Chondrocyte (in vitro differentiated cells): ENCODE data around the gene SGSM1. TPM values are rescaled to one million over a fixed set of nuclear protein-coding genes. Genes with fewer than 3 reads are reported as not detected.

Experiments used
- DNase-seq: peaks from one replicate; pipeline ENCODE4 v3.0.0; 2021; ENCODE audit warnings: mixed read lengths, low spot score
- H3K27ac Mint-ChIP-seq: one replicate; pipeline ENCODE4 v1.8.0; 2021; ENCODE audit warnings: mild to moderate bottlenecking, moderate library complexity, mixed read lengths; ENCODE audit not compliant: unreplicated experiment
- H3K27me3 Mint-ChIP-seq: 2 replicates; pipeline ENCODE4 v1.8.0; 2021; ENCODE audit warnings: low read depth, mixed read lengths
- H3K36me3 Mint-ChIP-seq: 2 replicates; pipeline ENCODE4 v1.8.0; 2021; ENCODE audit warnings: low read depth, mixed read lengths
- H3K4me1 Mint-ChIP-seq: 2 replicates; pipeline ENCODE4 v1.8.0; 2021; ENCODE audit warnings: low read depth, mild to moderate bottlenecking, mixed read lengths
- H3K4me3 Mint-ChIP-seq: one replicate; pipeline ENCODE4 v1.8.0; 2021; ENCODE audit warnings: mild to moderate bottlenecking, moderate library complexity, mixed read lengths; ENCODE audit not compliant: unreplicated experiment
- H3K9me3 Mint-ChIP-seq: 2 replicates; pipeline ENCODE4 v1.8.0; 2021; ENCODE audit warnings: low read depth, mixed read lengths
- CTCF ChIP-seq: fragments of 200-600 bp; sonication (generic); IDR thresholded peaks from 2 replicates; pipeline ENCODE4 v1.5.0; 2021; ENCODE audit warnings: antibody characterized with exemption, mild to moderate bottlenecking, moderate library complexity
- total RNA-seq: library from RNA; stranded (reverse); gene quantifications from 3 replicates; pipeline ENCODE4 v1.2.1, GENCODE V29; 2021

The SGSM1 gene
- total RNA-seq, 1 donor from 2014 or later, result 0.05 TPM

GRCh38 chr22:24824915-24825314 is 18.9 kb downstream of the SGSM1 start:
- peak; percentile 47 for DNase-seq
- Mint-ChIP-seq H3K36me3 (no peaks in the 10 kb centered on the region), H3K27ac (no peak overlapping the region), H3K4me3 (no peak overlapping the region), H3K4me1 (peaks cover 3% of the 10 kb centered on the region), H3K9me3 (no peaks in the 10 kb centered on the region), H3K27me3 (peaks cover 51% of the 10 kb centered on the region)
- TF ChIP-seq CTCF, result no peak

GRCh38 chr22:24826710-24827285 is 20.8 kb downstream of the SGSM1 start:
- peaks cover 55% of the 10 kb centered on the region for H3K27me3 Mint-ChIP-seq
- no peak for TF ChIP-seq CTCF
- H3K36me3 Mint-ChIP-seq, result no peaks in the 10 kb centered on the region
- no peak overlapping the region for H3K4me3 Mint-ChIP-seq
- peak; percentile 77 for DNase-seq
- no peak overlapping the region for H3K27ac Mint-ChIP-seq
- H3K9me3 Mint-ChIP-seq, result no peaks in the 10 kb centered on the region
- no peaks in the 10 kb centered on the region for H3K4me1 Mint-ChIP-seq

- no peak for TF ChIP-seq CTCF
- DNase-seq, result peak; percentile 77
- no peaks in the 10 kb centered on the region for H3K36me3 Mint-ChIP-seq
- H3K9me3 Mint-ChIP-seq, result no peaks in the 10 kb centered on the region
- H3K27ac Mint-ChIP-seq, result no peak overlapping the region
- no peak overlapping the region for H3K4me3 Mint-ChIP-seq
- H3K4me1 Mint-ChIP-seq, result no peaks in the 10 kb centered on the region
- peaks cover 57% of the 10 kb centered on the region for H3K27me3 Mint-ChIP-seq
Measured at GRCh38 chr22:24827296-24827695, 21.3 kb downstream of the SGSM1 start.

- Mint-ChIP-seq H3K36me3 (no peaks in the 10 kb centered on the region), H3K27me3 (peaks cover 56% of the 10 kb centered on the region), H3K4me3 (no peak overlapping the region), H3K4me1 (no peaks in the 10 kb centered on the region), H3K27ac (no peak overlapping the region), H3K9me3 (no peaks in the 10 kb centered on the region)
- no peak for TF ChIP-seq CTCF
- DNase-seq, result no peak
Measured at GRCh38 chr22:24830205-24830979, 24.4 kb downstream of the SGSM1 start.

- H3K27me3 Mint-ChIP-seq, result peaks cover 59% of the 10 kb centered on the region
- no peaks in the 10 kb centered on the region for H3K4me1 Mint-ChIP-seq
- H3K9me3 Mint-ChIP-seq, result no peaks in the 10 kb centered on the region
- no peak overlapping the region for H3K4me3 Mint-ChIP-seq
- no peak overlapping the region for H3K27ac Mint-ChIP-seq
- DNase-seq, result no peak
- no peak for TF ChIP-seq CTCF
- H3K36me3 Mint-ChIP-seq, result no peaks in the 10 kb centered on the region
Measured at GRCh38 chr22:24831687-24832086, 25.7 kb downstream of the SGSM1 start.
